ENCODE results near the gene IL25. TPM values are rescaled to one million over a fixed set of nuclear protein-coding genes. Genes with fewer than 3 reads are reported as not detected.

Gene IL25
- total RNA-seq, 4 donors from 2014 or later: not detected

DNA sequence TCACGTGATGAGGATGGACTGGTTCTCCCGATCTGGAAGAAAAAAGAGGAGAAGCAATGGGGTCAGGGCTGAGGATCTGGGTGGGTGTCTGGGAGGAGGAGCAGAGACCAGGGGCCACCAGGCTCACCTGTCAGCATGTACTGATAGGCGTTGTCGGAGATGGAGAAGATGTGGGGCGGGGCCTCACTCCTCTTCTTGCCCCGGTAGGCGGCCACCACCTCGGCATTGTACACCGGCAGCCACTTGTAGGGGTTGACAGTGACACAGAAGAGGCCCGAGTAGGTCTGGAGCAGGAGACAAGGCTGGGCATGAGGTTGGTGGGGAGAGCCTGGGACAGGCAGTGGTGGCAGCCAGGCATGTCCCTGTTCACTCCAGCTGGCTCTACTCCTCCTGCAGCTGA is 32.5 kb downstream of the IL25 start:
- no peak for TF ChIP-seq POLR2A (IDR thresholded peaks at IDR 0.05)
- no peak for TF ChIP-seq CTCF (IDR thresholded peaks at IDR 0.05)
- Histone ChIP-seq H3K4me1 (no peaks in the 10 kb centered on the region), H3K27ac (no peak overlapping the region), H3K36me3 (no peaks in the 10 kb centered on the region), H3K9me3 (no peaks in the 10 kb centered on the region), H3K4me3 (no peak overlapping the region), H3K27me3 (no peaks in the 10 kb centered on the region)
- DNase-seq: no peak

GRCh38 chr14:23405516-23406025 is 33.0 kb downstream of the IL25 start:
- H3K4me1 ChIP-seq: no peaks in the 10 kb centered on the region
- H3K9me3 ChIP-seq: no peaks in the 10 kb centered on the region
- no peaks in the 10 kb centered on the region for H3K36me3 ChIP-seq
- no peak for TF ChIP-seq POLR2A (IDR thresholded peaks at IDR 0.05)
- no peak overlapping the region for H3K4me3 ChIP-seq
- DNase-seq: no peak
- H3K27ac ChIP-seq: no peak overlapping the region
- H3K27me3 ChIP-seq: no peaks in the 10 kb centered on the region

GRCh38 chr14:23406244-23406643 is 33.6 kb downstream of the IL25 start:
- H3K36me3 ChIP-seq: no peaks in the 10 kb centered on the region
- no peak overlapping the region for H3K4me3 ChIP-seq
- DNase-seq: no peak
- no peaks in the 10 kb centered on the region for H3K4me1 ChIP-seq
- no peak overlapping the region for H3K27ac ChIP-seq
- TF ChIP-seq CTCF (IDR thresholded peaks at IDR 0.05) (no peak), POLR2A (IDR thresholded peaks at IDR 0.05) (no peak)
- H3K27me3 ChIP-seq: no peaks in the 10 kb centered on the region
- H3K9me3 ChIP-seq: no peaks in the 10 kb centered on the region

- H3K36me3 ChIP-seq: no peaks in the 10 kb centered on the region
- TF ChIP-seq POLR2A (IDR thresholded peaks at IDR 0.05) (no peak), CTCF (IDR thresholded peaks at IDR 0.05) (no peak)
- no peak overlapping the region for H3K4me3 ChIP-seq
- no peaks in the 10 kb centered on the region for H3K27me3 ChIP-seq
- H3K27ac ChIP-seq: no peak overlapping the region
- no peak for DNase-seq
- H3K9me3 ChIP-seq: no peaks in the 10 kb centered on the region
- no peaks in the 10 kb centered on the region for H3K4me1 ChIP-seq
Observed at GRCh38 chr14:23406725-23407355, 34.2 kb downstream of the IL25 start.

DNA sequence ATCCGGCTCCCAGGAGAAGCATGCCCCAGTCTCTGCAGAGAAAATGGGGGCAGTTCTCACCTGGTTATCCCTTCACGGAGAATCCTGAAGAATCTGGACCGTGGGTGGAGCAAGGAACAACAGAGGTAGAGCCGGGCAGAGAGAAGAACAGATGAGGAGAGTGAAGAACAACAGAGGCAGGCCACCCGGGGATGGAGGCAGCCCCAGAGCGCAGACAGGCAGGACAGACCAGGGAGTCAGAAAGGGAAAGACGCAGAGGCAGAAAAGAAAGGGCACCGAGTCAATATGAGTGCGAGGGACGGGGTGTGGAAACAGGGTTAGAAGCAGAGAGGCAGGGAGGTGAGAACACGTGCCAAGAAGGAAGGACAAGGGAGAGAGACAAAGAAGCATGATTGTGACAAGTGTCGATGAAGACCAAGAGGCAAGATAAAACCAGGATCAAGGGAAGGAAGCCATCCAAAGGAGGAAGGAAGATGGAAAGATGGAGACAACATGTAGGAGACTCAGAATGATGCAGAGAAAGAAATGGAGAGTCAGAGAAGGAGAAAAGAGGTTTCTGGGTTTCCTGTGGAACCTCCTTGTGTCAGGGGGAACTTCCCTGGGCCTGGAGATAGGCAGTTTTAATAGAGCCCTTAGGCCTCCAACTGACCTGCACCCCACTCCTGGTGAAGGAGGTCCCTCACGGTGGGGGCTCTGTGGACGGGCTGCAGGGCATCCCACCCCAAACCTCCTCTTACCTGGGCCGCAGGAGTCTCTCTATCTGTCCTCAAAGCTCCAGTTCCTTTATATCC is 35.1 kb downstream of the IL25 start, which contains the start of gene MYH6:
Gene MYH6 (minus strand): TSS at position 758 of the 791 bp plus-strand sequence. CDS start 1,050 bp downstream, outside the sequence.
- Histone ChIP-seq H3K36me3 (no peaks in the 10 kb centered on the region), H3K4me3 (no peak within 1 kb of the TSS), H3K9me3 (no peaks in the 10 kb centered on the region), H3K27ac (no peak within 1 kb of the TSS), H3K4me1 (no peaks in the 10 kb centered on the region), H3K27me3 (no peaks in the 10 kb centered on the region)
- no peak for DNase-seq
- TF ChIP-seq CTCF (IDR thresholded peaks at IDR 0.05) (no peak), POLR2A (IDR thresholded peaks at IDR 0.05) (no peak)

DNA sequence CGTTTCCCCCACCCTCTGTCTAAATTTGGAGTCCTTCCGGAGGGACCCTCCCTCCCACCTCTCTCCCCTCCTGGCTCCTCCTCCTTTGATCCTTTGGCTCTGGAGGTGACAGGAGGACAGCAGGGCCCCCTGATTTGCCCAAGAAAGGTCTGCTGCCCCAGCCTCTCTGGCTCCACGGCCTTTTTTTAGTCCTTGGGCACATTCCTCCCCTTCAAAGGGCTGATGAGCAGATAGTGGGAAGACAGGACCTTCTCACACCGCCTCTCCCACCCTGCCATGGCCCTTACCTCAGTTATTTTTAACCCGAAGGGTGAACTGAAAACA is 35.7 kb downstream of the IL25 start:
- no peaks in the 10 kb centered on the region for H3K36me3 ChIP-seq
- no peaks in the 10 kb centered on the region for H3K4me1 ChIP-seq
- TF ChIP-seq POLR2A (IDR thresholded peaks at IDR 0.05) (no peak), CTCF (IDR thresholded peaks at IDR 0.05) (no peak)
- no peaks in the 10 kb centered on the region for H3K9me3 ChIP-seq
- no peak overlapping the region for H3K27ac ChIP-seq
- H3K4me3 ChIP-seq: no peak overlapping the region
- DNase-seq: no peak
- no peaks in the 10 kb centered on the region for H3K27me3 ChIP-seq

Data from Peyer's patch (tissue), 4 donors.